ENCODE results near the gene ATP8A2.
"Not testable (repeated sequence)": the region's sequence is repeated elsewhere in the genome, so short reads cannot be mapped to it uniquely, and the experiment has no call there.

ATP8A2 gene

DNA sequence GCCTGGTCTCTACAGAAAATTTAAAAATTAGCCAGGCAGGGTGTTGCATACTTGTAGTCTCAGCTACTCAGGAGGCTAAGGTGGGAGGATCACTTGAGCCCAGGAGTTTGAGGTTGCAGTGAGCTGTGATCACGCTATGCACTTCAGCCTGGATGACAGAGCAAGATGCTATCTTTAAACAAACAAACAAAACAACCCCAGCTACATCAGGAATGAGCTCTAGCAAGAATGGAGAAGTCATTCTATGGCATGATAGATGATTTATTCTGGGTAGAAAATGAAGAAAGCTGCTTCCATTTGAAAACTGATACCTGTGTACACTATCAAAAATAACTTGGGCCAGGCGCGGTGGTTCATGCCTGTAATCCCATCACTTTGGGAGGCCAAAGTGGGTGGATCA, 695.8 kb downstream of the ATP8A2 start:
- no peak for DNase-seq (ENCODE audit: low read depth in 2 of 2)

DNA sequence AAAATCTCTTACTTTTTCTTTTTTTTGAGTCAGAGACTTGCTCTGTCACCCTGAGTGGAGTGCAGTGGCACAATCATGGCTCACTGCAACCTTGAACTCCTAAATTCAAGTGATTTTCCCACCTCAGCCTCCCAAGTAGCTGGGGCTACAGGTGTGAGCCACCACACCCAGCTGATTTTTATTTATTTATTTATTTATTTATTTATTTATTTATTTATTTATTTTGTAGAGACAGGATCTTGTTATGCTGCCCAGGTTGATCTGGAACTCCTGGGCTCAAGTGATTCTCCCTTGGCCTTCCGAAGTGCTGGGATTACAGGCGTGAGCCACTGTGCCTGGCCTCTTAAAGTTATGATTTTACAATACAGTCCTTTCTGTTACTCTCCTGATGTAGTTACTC, 696.6 kb downstream of the ATP8A2 start:
- DNase-seq (ENCODE audit: low read depth in 2 of 2) = not testable (repeated sequence)

DNA sequence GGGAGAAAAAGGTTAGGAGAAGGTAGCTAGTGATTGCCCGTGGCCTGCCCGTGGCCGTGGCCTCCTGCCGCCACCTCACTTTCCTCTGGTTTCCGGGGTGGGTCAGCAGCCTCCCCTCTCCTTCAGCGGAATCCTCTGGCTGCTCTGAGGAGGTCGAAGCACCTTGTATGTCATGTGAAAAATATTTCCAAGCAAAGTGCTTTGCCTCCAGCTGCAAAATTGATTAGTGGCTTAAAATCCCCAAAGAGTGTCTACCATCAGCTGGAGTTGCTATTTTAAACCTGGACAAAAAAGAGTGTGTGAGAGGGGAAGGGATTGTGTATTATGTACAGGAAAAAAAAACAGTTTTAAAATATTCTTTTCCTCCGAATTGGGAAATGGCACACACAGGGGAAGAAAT, 697.9 kb downstream of the ATP8A2 start:
- DNase-seq (ENCODE audit: low read depth in 2 of 2) = not testable (repeated sequence)

DNA sequence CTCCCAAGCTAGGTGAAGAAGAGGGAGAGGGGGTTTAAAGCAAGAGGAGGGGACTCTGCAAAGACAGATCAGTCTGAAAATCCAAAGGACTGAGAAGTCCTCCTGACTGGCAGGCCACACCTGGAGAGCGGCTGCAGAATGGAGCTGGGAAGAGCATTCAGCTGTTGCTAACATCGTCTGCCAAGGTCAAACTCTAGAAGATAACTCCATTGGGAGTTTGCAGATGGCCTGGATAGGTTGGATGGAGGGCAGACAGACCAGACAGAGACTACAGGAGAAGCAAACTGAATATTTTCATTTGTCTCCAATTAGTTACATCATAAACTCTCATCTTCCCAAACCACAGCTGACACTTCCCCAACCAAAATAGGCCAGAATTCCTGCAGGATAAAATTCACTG, 699.9 kb downstream of the ATP8A2 start:
- DNase-seq (ENCODE audit: low read depth in 2 of 2) = no peak

DNA sequence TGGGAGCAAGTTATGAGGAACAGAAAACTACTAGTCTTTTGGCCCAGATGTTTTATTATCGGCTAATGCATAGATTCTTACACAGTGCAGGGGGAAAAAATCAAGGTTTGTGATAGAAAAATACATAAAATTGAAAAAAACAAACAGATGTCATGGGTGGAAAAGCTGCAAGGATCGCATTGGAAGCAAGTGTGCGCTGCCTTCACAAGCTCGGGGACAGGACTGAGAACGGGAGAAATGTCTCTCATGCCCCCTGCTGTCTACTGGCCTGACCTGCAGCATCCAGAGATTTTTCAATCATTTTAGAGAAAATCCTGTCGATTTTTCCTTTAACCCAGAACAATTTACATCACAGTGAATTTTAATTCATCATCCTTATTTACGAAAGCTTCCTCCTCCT, 700.6 kb downstream of the ATP8A2 start:
- DNase-seq (ENCODE audit: low read depth in 2 of 2) = not testable (repeated sequence)

DNA sequence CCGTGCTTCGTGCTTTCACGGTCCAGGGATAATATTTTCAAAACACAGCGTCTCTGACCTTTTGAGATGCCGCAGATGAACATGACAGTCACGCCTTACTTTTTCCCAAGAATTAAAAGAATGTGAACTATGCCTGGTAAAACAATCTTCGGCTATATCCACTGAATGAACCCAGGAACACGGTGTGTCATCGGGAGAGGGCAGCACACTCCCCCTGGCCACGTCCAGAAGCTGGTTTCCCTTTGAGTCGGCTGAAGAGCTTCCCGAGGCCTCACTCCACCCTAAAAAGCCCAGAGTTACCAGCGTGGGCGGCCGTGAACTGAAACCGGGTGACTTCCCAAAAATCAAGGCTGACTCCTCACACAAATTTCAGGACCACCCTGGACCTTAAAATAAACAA, 702.9 kb downstream of the ATP8A2 start:
- no peak for DNase-seq (ENCODE audit: low read depth in 2 of 2)

All from activated CD4-positive, alpha-beta T cell treated with anti-CD3 and anti-CD28 coated beads for 24 hours (primary cell).